NT2/D1 (cell line): ENCODE results near the gene PPP2R5A.

ENCODE experiments used
- SUZ12 ChIP-seq: IDR thresholded peaks from 2 replicates; pipeline ENCODE4 v1.6.1; 2011; ENCODE audit not compliant: insufficient read length, insufficient read depth; ENCODE audit errors: extremely low read depth
- YY1 ChIP-seq: IDR thresholded peaks from 2 replicates; pipeline ENCODE4 v1.6.1; 2011; ENCODE audit not compliant: insufficient read length, insufficient read depth

DNA sequence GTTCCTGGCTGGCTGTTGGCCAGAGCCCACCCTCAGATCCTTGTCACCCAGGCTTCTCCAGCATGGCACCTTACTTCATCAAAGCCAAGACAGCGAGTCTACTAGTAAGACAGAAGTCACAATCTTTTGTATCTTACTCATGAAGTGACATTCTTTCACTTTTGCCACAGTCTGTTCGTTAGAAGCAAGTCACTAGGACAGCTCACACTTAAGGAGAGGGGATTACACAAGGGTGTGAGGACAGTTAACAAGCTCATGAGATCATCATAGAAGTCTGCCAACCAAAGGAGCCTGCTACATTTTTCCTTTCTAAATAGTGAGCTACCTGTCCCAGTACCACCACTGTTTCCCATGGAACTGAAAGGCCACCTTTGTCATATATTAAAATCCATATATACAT lies 68.0 kb downstream of the PPP2R5A start:
- no peak for TF ChIP-seq YY1
- TF ChIP-seq SUZ12: no peak
